Measurements from ENCODE around the gene CDH23. TPM values are rescaled to one million over a fixed set of nuclear protein-coding genes. Genes with fewer than 3 reads are reported as not detected.

Gene CDH23
- total and polyA plus RNA-seq, 9 of the 15 experiments (the other 6 are each of a cell fraction or from before 2014, with no cell fraction given) = 0.18 to 1.2 (median 0.47) TPM

GRCh38 chr10:71840958-71841335 lies 444.2 kb downstream of the CDH23 start:
- H3K79me2 ChIP-seq (ENCODE audit: control insufficient read depth, insufficient read depth, low read length) = peaks cover 100% of the 10 kb centered on the region
- peaks cover 75% of the 10 kb centered on the region for H4K20me1 ChIP-seq (replicated peaks; ENCODE audit: control insufficient read depth, insufficient read depth, low read length)
- ATAC-seq = no peak
- H3K27ac ChIP-seq (ENCODE audit: extremely low read depth, low read depth, low read length) = no peak overlapping the region
- H3K9ac ChIP-seq (ENCODE audit: insufficient read depth in 1 of 2, low read depth in 2 of 2, low read length in 2 of 2) = 0 out of 4 replicates have a peak overlapping the region, but pooled peaks of 1 of the 2 experiments have one; percentile 28
- H3K9me1 ChIP-seq (ENCODE audit: control insufficient read depth, insufficient read depth, low read length) = peaks cover 29% of the 10 kb centered on the region
- H3K4me1 ChIP-seq (replicated peaks in 1 of 2; ENCODE audit: control insufficient read depth in 2 of 2, insufficient read depth in 2 of 2, low read length in 2 of 2) = peaks cover 31 to 53% of the 10 kb centered on the region in 2 experiments; a peak in 4 of 5 replicates
- H3K4me3 ChIP-seq = no peak overlapping the region
- H3K27me3 ChIP-seq (ENCODE audit: control insufficient read depth in 2 of 2, insufficient read depth in 2 of 2, low read length in 2 of 2) = no peaks in the 10 kb centered on the region
- no TSS peak for BruUV-seq (replicated peaks)
- DNase-seq (ENCODE audit: extremely low read depth in 1 of 4, low spot score in 3 of 4) = no peak
- WGBS (ENCODE audit: insufficient coverage, low coverage, missing lambda C conversion rate) = 85% methylated on average over 4 of the region's 4 CpGs
- no peak for FAIRE-seq
- H2AFZ ChIP-seq (ENCODE audit: low read depth, low read length) = no peak overlapping the region
- H3K36me3 ChIP-seq (ENCODE audit: control insufficient read depth, insufficient read depth, low read length) = peaks cover 40% of the 10 kb centered on the region
- intact Hi-C loops (cut with micrococcal nuclease) (no loop called here), in situ Hi-C loops (cut with MboI) (no loop called here)
- POLR2A ChIA-PET = interaction anchor here (1.1 to 8.5 kb wide), 5 partner anchors 10 to 22 kb away, joined by 4 to 97 read pairs (median 4); partner anchors contain the start of gene PSAP
- no peak overlapping the region for H3K4me2 ChIP-seq (ENCODE audit: insufficient read depth, low read length)
- H3K9me3 ChIP-seq (replicated peaks; ENCODE audit: control insufficient read depth, insufficient read depth, low read depth, low read length) = peaks cover 5% of the 10 kb centered on the region
- CTCF ChIA-PET (ENCODE audit: low intra/inter-chr PET ratio) = no interaction called here
- TF ChIP-seq SRSF3 (IDR thresholded peaks at IDR 0.05; ENCODE audit: insufficient read depth, low read length) (no peak), ZZZ3 (IDR thresholded peaks at IDR 0.05) (no peak), TBL1XR1 (IDR thresholded peaks at IDR 0.05; ENCODE audit: low read length in 2 of 2) (no peak), ZBTB49 (CRISPR knock-in tag; IDR thresholded peaks at IDR 0.05; ENCODE audit: borderline replicate concordance) (no peak), CREB5 (CRISPR knock-in tag; IDR thresholded peaks at IDR 0.05) (no peak), FIP1L1 (IDR thresholded peaks at IDR 0.05; ENCODE audit: low read depth, low read length, poor library complexity, severe bottlenecking) (no peak), ZBTB1 (CRISPR knock-in tag; IDR thresholded peaks at IDR 0.05; ENCODE audit: borderline replicate concordance, low read depth) (no peak), ZNF140 (CRISPR knock-in tag; IDR thresholded peaks at IDR 0.05) (no peak), MCM5 (IDR thresholded peaks at IDR 0.05; ENCODE audit: low read depth) (no peak), RERE (CRISPR knock-in tag; IDR thresholded peaks at IDR 0.05; ENCODE audit: borderline replicate concordance) (no peak), RFX1 (IDR thresholded peaks at IDR 0.05) (no peak), ZNF449 (CRISPR knock-in tag; IDR thresholded peaks at IDR 0.05) (no peak)
